Dermis blood vessel endothelial cell (primary cell): ENCODE results near the gene RAN. TPM values are rescaled to one million over a fixed set of nuclear protein-coding genes. Genes with fewer than 3 reads are reported as not detected.

Experiments used
- total RNA-seq: library from RNA; depleted of rRNA; stranded (reverse); fragments of >200 nt; gene quantifications from 2 replicates; pipeline ENCODE4 v1.2.3, GENCODE V29; 2014

RAN gene
- total RNA-seq, 1 donor from 2014 or later: 653 TPM

Other genes starting within 250 kb of the RAN start
- not detected in 2 replicates for gene RIMBP2, start 155.8 kb upstream of the RAN start, total RNA-seq
- 31.1 and 34.7 TPM in 2 replicates for gene STX2, start 32.8 kb upstream of the RAN start, total RNA-seq
- 0.17 and 0.33 TPM in 2 replicates for gene ADGRD1, start 81.8 kb downstream of the RAN start, total RNA-seq